ENCODE results near the gene HCN2. TPM values are rescaled to one million over a fixed set of nuclear protein-coding genes. Genes with fewer than 3 reads are reported as not detected.

Gene HCN2
- total and polyA plus RNA-seq, 10 of the 15 experiments (the other 5 are each of a cell fraction or from before 2014, with no cell fraction given), result 0.01 to 0.54 (median 0.08) TPM; not detected in 4

DNA sequence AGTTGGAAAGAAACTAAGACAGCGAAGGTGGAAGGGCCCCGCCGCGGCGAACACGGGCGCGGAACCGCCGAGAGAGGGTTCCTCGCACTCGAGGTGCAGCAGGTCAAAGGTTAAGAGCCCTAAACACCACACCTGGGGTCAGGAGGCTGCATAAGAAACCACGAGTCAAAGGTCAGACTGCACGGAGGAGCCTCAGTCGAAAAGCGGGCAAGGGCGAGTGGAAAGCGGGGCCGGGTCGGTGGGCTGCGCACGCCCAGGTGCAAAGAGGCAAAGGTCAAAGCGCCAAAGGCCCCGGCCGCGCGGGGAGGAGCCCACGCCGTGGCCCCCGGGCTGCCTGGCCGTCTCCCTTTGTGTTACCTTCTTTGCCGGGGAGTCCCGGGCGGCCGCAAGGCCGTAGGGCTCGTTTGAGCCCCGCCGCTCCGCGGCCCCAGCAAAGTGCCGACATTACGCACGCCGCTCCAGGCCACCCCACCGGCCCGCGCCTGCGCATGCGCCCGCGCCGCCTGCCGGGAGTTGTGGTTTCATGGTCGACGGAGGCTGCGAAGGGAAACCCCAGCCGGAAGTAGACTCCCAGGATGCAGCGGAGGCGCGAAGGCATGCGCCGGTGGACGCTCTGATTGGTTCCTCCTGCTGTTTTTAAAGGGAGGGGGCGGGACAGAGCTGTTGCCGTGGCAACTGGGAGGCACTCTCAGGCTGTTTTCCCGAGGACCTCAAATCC, 43.5 kb downstream of the HCN2 start, which contains the start of gene POLRMT (continued):
- TF ChIP-seq, protein P1, sequence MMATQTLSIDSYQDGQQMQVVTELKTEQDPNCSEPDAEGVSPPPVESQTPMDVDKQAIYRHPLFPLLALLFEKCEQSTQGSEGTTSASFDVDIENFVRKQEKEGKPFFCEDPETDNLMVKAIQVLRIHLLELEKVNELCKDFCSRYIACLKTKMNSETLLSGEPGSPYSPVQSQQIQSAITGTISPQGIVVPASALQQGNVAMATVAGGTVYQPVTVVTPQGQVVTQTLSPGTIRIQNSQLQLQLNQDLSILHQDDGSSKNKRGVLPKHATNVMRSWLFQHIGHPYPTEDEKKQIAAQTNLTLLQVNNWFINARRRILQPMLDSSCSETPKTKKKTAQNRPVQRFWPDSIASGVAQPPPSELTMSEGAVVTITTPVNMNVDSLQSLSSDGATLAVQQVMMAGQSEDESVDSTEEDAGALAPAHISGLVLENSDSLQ (IDR thresholded peaks at IDR 0.05), result peak; percentile 98
- no peak for TF ChIP-seq BCL11A (IDR thresholded peaks at IDR 0.05; ENCODE audit: low read depth, low read length)
- peak; percentile 48; the same call in 1 of the 2 replicates for TF ChIP-seq POLR2AphosphoS5 (IDR thresholded peaks at IDR 0.05; ENCODE audit: low read length)
- no peak for TF ChIP-seq CBX3 (IDR thresholded peaks at IDR 0.05; ENCODE audit: borderline replicate concordance, low read depth)
- TF ChIP-seq ETV6 (conservative IDR thresholded peaks at IDR 0.05 in 1 of 2, IDR thresholded peaks at IDR 0.05 in 1 of 2; ENCODE audit: borderline replicate concordance in 1 of 2, low read depth in 1 of 2), result no peak
- TF ChIP-seq, protein P2, sequence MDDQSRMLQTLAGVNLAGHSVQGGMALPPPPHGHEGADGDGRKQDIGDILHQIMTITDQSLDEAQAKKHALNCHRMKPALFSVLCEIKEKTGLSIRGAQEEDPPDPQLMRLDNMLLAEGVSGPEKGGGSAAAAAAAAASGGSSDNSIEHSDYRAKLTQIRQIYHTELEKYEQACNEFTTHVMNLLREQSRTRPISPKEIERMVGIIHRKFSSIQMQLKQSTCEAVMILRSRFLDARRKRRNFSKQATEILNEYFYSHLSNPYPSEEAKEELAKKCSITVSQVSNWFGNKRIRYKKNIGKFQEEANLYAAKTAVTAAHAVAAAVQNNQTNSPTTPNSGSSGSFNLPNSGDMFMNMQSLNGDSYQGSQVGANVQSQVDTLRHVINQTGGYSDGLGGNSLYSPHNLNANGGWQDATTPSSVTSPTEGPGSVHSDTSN (IDR thresholded peaks at IDR 0.05; ENCODE audit: insufficient replicate concordance, low read depth, low read length), result peak; percentile 93
- no peak for TF ChIP-seq STAT3 (IDR thresholded peaks at IDR 0.05; ENCODE audit: low read depth, low read length)
- TF ChIP-seq SREBF2 (IDR thresholded peaks at IDR 0.05; ENCODE audit: low read length), result no peak; the same call in 1 of the 2 replicates
- TF ChIP-seq, protein P3, sequence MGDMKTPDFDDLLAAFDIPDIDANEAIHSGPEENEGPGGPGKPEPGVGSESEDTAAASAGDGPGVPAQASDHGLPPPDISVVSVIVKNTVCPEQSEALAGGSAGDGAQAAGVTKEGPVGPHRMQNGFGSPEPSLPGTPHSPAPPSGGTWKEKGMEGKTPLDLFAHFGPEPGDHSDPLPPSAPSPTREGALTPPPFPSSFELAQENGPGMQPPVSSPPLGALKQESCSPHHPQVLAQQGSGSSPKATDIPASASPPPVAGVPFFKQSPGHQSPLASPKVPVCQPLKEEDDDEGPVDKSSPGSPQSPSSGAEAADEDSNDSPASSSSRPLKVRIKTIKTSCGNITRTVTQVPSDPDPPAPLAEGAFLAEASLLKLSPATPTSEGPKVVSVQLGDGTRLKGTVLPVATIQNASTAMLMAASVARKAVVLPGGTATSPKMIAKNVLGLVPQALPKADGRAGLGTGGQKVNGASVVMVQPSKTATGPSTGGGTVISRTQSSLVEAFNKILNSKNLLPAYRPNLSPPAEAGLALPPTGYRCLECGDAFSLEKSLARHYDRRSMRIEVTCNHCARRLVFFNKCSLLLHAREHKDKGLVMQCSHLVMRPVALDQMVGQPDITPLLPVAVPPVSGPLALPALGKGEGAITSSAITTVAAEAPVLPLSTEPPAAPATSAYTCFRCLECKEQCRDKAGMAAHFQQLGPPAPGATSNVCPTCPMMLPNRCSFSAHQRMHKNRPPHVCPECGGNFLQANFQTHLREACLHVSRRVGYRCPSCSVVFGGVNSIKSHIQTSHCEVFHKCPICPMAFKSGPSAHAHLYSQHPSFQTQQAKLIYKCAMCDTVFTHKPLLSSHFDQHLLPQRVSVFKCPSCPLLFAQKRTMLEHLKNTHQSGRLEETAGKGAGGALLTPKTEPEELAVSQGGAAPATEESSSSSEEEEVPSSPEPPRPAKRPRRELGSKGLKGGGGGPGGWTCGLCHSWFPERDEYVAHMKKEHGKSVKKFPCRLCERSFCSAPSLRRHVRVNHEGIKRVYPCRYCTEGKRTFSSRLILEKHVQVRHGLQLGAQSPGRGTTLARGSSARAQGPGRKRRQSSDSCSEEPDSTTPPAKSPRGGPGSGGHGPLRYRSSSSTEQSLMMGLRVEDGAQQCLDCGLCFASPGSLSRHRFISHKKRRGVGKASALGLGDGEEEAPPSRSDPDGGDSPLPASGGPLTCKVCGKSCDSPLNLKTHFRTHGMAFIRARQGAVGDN (IDR thresholded peaks at IDR 0.05), result peak; percentile 46; the same call in 1 of the 2 replicates
- peak; percentile 99 for TF ChIP-seq NR2F1 (conservative IDR thresholded peaks at IDR 0.05)
- no peak for TF ChIP-seq TARDBP (IDR thresholded peaks at IDR 0.05; ENCODE audit: borderline replicate concordance)
- TF ChIP-seq RCOR1 (conservative IDR thresholded peaks at IDR 0.05; ENCODE audit: low read depth, low read length), result no peak
- no peak for TF ChIP-seq CHD1 (IDR thresholded peaks at IDR 0.05; ENCODE audit: low read depth, low read length)
- no peak for TF ChIP-seq ZNF207 (IDR thresholded peaks at IDR 0.05; ENCODE audit: borderline replicate concordance)
- no peak for TF ChIP-seq YBX1 (IDR thresholded peaks at IDR 0.05)
- TF ChIP-seq ZZZ3 (IDR thresholded peaks at IDR 0.05; ENCODE audit: control insufficient read depth, insufficient read length, low read depth), result no peak
- 0 out of 2 replicates have a peak, but pooled peaks have one; percentile 33 for TF ChIP-seq SMARCA5 (IDR thresholded peaks at IDR 0.05)
- TF ChIP-seq CBFB (IDR thresholded peaks at IDR 0.05; ENCODE audit: low read depth), result 0 out of 2 replicates have a peak, but pooled peaks have one; percentile 18
- TF ChIP-seq, protein P4, sequence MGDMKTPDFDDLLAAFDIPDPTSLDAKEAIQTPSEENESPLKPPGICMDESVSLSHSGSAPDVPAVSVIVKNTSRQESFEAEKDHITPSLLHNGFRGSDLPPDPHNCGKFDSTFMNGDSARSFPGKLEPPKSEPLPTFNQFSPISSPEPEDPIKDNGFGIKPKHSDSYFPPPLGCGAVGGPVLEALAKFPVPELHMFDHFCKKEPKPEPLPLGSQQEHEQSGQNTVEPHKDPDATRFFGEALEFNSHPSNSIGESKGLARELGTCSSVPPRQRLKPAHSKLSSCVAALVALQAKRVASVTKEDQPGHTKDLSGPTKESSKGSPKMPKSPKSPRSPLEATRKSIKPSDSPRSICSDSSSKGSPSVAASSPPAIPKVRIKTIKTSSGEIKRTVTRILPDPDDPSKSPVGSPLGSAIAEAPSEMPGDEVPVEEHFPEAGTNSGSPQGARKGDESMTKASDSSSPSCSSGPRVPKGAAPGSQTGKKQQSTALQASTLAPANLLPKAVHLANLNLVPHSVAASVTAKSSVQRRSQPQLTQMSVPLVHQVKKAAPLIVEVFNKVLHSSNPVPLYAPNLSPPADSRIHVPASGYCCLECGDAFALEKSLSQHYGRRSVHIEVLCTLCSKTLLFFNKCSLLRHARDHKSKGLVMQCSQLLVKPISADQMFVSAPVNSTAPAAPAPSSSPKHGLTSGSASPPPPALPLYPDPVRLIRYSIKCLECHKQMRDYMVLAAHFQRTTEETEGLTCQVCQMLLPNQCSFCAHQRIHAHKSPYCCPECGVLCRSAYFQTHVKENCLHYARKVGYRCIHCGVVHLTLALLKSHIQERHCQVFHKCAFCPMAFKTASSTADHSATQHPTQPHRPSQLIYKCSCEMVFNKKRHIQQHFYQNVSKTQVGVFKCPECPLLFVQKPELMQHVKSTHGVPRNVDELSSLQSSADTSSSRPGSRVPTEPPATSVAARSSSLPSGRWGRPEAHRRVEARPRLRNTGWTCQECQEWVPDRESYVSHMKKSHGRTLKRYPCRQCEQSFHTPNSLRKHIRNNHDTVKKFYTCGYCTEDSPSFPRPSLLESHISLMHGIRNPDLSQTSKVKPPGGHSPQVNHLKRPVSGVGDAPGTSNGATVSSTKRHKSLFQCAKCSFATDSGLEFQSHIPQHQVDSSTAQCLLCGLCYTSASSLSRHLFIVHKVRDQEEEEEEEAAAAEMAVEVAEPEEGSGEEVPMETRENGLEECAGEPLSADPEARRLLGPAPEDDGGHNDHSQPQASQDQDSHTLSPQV (IDR thresholded peaks at IDR 0.05), result no peak
- TF ChIP-seq NRF1 (conservative IDR thresholded peaks at IDR 0.05; ENCODE audit: low read depth, low read length), result peak; percentile 79
